Inferior parietal cortex (tissue), 1 donor: ENCODE measurements around the gene DOLPP1.
"Not testable (repeated sequence)": the region's sequence is repeated elsewhere in the genome, so short reads cannot be mapped to it uniquely, and the experiment has no call there.

Experiments used
- DNase-seq: peaks from one replicate; pipeline ENCODE4 v3.0.0-alpha.2; 2016; ENCODE audit errors: extremely low spot score

Gene DOLPP1

GRCh38 chr9:129080601-129081387, at the start of gene DOLPP1:
TSS of gene DOLPP1 (plus strand) at chr9:129081111. CDS start at chr9:129081132, 21 bp downstream.
- DNase-seq, result peak; percentile 98

- no peak for DNase-seq
Observed at GRCh38 chr9:129031514-129031913, 49.4 kb upstream of the DOLPP1 start.

- no peak for DNase-seq
Observed at GRCh38 chr9:129032541-129033159, 48.3 kb upstream of the DOLPP1 start.

- no peak for DNase-seq
Observed at GRCh38 chr9:129033216-129033615, 47.7 kb upstream of the DOLPP1 start.

GRCh38 chr9:129035838-129036237, 45.1 kb upstream of the DOLPP1 start:
- not testable (repeated sequence) for DNase-seq

- DNase-seq, result peak; percentile 99
Observed at GRCh38 chr9:129036241-129036922, 44.5 kb upstream of the DOLPP1 start, which contains the start of gene MIGA2. TSS of gene MIGA2 (plus strand) at chr9:129036626. CDS start at chr9:129040595, 3,969 bp downstream.

GRCh38 chr9:129036923-129037766, 43.8 kb upstream of the DOLPP1 start:
- no peak for DNase-seq

GRCh38 chr9:129037767-129038098, 43.2 kb upstream of the DOLPP1 start:
- DNase-seq, result no peak

GRCh38 chr9:129038109-129038852, 42.6 kb upstream of the DOLPP1 start:
- DNase-seq, result no peak

GRCh38 chr9:129040113-129040643, 40.7 kb upstream of the DOLPP1 start:
- no peak for DNase-seq

- DNase-seq, result no peak
Observed at GRCh38 chr9:129042016-129042415, 38.9 kb upstream of the DOLPP1 start.

GRCh38 chr9:129052592-129052991, 28.3 kb upstream of the DOLPP1 start:
- DNase-seq, result no peak

- DNase-seq, result no peak
Observed at GRCh38 chr9:129053020-129053419, 27.9 kb upstream of the DOLPP1 start.

- DNase-seq, result no peak
Observed at GRCh38 chr9:129054163-129054851, 26.6 kb upstream of the DOLPP1 start.

GRCh38 chr9:129058965-129059795, 21.7 kb upstream of the DOLPP1 start:
- DNase-seq, result no peak

GRCh38 chr9:129059796-129060785, 20.8 kb upstream of the DOLPP1 start:
- no peak for DNase-seq

- DNase-seq, result no peak
Observed at GRCh38 chr9:129060991-129061390, 19.9 kb upstream of the DOLPP1 start.

- no peak for DNase-seq
Observed at GRCh38 chr9:129063061-129063460, 17.9 kb upstream of the DOLPP1 start.
